HPDE6-E6E7 (cell line): ENCODE measurements around the gene ESRRB.

ENCODE experiments used
- DNase-seq: peaks from one replicate; pipeline ENCODE4 v3.0.0; 2011; ENCODE audit warnings: missing footprints; ENCODE audit errors: extremely low spot score

Gene ESRRB

DNA sequence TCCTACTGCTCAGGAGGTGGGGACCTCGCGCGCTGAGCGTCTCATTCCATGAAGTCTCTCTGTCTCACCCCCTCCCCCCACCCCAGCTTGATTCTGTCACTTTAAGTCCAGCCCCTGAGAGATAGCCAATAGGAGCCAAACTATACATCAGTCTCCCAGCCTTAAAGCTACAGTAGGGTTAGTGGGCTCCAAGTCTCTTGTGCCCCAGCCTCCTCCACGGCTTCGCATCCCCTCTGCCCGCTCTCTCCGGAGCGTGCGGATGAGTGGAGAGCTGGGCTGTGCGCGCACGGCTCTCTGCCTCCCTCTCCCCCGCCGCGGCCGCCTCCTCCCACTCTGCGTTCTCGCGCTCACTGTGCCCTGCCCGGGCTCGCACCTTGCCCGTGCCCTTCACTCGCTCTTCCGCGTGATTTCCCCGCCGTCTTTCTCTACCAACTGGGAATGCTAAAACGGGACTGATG lies at the start of gene ESRRB:
Gene ESRRB, plus strand, starts transcription at position 191 of the 458 bp plus-strand sequence. Its CDS starts 265 bp downstream, at position 456.
- no peak for DNase-seq

DNA sequence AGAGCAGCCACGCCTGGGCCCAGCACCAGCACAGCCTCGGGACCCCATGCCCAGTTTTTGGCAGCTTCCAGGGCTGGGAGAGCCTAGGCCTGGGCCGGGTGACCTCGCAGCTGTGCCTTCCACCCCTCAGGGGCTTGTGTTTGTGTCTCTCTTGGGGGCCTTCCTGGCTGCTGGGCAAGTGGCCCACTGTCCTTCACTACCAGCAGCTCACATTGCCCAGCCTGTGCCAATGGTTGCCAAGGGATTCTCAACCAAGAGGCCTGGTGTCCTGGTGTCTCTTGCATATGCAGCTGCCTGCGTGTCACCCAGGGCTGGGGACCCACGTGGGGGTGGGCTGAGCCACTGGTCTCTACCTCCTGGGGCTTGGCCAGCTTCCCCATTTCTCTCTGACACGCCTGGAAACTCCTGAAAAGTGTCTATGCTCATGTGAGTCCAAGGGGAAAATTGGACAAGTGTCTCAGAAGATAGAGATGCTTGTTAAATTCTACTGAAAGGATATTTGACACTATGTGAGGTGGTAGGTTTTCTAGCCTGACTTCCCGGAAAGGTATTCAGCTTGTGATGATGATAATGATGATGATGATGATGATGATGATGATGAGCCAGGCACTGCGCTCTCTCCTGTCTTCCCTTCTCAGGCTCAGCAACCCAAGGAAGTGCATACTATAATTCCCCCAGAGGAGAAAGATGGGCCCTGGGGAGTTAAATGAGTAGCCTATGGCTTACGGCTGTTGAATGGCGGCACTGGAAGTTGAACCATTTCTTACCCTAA lies 48.8 kb upstream of the ESRRB start:
- DNase-seq: no peak

DNA sequence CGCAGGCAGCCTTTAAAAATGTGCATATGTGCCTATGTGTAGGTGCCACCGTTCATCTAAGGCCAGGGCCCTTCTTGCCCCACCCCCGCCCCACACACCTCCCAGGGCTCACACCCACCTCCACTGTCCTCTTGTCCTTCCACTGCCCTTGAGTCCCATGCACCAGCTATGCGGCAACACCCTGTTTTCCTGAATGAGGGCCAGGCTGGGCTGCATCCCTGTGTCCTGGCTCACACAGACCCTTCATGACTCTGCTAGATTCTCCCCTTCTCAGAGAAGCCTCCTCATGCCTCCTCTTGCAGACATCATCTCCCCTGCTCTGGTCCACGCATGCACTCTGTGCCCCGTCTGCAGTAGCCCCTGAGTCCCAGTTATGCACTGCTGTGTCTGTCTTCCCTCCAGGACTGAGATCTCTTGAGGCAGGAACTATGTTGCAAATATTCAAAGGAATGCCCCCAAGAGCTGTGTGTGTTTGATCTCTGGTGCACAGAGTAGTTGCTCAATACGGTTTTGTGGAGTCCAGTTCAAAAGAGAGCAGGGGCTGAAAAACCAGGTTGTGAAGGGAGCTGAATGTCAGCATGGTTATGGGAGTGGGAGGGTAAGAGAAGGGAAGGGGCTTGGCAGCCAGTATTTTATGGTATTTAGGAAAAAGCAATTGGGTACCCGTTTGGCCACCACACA lies 47.3 kb upstream of the ESRRB start:
- no peak for DNase-seq

DNA sequence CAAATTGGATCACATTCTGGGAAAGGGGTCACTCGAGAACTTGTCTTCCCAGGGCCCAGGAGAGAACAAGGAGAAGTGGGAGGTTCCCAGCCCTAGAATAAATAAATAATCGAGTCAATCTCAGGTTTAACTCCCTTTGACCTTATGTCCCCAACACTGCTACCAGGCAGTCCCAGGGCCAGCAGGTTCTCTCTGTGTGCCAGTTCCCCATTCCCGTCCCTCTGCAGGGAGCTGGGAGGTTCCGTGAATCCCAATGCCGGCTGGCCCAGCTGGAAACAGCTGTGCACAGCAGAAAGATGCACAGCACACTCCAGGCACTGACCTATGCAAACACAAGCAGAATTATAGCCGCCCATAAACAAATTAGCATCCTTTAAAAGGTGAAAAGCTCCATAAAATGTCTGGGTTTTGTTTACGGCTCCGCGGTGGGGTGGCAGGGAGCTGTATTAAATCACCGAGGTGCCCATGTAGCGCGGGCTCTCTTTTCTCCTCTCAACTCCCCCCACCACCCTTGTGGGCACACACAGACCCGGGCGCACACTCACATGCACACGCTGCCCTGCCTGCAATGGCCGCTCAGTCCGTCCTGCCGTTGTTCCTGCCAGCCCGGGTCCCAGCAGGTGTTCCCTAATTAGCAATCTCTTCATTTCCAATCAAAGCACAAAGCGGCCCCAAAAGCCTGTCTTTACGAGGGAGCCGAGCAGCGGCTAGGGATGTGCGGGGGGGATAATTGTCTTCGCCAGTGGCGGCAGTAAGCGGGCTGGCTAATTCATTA lies 46.6 kb upstream of the ESRRB start:
- no peak for DNase-seq

DNA sequence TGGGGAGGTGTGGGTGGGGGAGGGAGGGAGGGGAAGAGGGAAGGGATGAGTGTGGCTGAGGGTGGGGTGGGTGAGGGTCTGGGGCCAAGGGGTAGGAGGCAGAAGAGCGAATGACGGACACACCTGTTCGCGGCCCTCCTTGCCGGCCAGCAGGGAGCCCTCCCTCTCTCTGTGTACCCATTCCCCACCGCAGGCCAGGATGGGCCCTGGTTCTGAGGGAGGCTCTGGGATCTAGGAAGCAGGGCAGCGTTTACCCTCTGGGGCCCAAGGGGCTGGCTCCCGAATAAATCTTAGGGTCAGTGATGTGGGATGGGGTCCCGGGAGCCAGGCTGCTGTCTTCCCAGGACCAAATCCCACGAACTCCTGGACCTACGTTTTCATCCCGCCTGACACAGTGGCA lies 46.0 kb upstream of the ESRRB start:
- no peak for DNase-seq

DNA sequence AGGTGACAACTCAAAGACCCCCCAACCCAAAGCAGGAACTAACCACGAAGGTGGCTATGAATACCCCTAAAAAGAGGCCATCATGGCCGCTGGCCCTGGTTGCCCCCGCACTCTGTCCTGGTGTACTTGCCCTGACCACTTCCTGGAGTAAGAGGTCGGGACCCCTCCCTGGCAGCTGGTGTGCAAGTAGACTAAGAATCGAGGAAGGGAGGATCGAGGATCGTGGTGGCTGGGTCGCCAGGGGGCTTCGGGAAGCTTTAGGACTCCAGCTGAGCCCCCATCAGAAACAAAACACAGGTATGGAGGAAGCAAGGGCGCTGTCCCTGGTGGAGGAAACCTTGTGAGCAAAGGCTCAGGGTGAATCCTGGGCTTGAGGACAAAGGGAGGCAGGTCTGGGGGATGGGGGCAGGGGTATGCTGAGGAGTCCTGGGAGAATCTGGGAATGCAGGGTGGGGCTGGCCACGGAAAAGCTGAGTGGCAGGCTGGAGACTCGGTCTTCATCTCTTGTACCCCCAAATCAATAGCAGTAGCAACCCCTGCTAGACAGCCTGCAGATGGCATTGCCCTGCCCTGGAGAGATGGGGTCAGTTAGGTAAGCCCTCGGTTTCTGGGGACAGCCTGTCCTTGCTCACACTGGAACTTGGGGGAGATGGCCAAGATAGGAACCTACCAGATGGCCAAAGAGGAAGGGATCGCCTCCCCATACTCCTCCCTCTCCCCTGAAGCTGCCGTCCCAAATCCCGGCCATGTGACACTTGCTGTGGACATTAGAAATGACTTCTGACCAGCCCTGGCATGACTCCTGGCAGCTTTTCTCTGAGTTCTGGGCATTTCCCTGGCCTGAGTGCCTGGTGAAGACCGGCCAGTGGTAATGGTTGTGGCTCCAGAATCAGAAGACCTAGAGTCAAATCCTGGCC lies 45.3 kb upstream of the ESRRB start:
- no peak for DNase-seq

DNA sequence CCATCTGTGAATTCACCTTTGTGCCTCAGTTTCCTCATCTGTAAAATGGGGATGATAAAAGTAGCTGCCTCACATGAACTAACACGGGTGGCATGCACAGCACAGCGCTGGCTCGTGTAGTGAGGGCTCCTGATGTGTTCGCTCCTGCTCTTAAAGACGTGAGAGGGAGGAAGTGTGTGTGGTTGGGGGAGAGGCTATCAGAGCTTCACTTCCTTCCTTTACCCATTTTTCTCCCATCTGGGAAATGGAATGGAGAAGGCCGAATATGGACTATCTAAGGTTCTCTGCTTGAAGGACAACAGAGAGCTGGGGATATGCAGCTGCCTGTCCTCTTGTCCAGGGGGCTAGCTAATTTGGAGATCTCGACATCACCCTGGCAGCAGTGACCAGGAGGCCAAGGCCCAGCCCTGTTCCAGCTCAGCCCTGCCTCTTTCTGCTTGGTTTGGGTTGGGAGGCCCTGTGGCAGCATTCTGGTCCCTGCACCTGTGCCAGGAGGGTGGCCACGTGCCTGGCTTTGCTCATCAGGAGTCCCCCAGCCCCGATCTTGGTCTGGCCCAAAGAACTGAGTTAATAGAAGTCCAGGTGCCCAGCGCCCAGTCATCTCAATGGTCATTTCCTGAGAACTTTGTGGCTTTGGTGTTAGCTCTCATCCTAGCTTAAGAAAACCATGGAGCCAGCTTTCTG lies 44.5 kb upstream of the ESRRB start:
- no peak for DNase-seq

DNA sequence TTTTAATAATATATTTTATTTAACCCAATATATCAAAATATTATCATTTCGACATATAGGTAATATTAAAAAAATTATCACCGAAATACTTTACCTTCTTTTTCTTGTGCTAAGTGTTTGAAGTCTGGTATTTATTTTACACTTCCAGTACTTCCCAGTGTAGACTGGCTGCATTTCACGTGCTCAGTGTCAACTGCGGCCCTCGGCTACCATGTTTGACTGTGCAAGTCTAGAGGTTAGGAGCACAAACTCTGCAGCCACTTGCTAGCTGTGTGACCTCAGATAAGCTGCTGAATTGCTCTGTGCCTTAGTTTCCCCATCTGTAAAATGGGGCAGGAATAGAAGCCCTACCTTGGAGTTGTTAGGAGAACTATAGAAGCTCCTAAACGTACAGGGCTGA lies 42.3 kb upstream of the ESRRB start:
- no peak for DNase-seq

DNA sequence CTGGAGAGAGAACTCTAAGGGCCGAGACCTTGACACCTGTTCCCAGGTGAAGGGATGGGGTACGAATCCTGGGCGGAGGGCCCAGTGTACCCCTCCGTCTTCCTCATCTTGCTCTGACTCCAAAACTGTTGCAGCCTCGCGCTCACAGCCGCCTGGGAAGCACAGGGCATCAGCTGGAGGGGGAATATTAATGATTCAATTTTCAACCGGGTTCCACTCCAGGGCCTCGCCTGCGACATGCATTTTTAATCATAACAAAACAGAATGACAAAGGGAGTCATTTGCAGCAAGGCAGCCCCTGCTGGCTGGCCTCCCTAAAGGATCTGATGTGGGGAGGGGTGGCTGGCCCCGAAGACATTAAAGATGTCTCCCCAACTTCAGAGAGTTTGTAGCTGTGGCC lies 41.6 kb upstream of the ESRRB start:
- no peak for DNase-seq

DNA sequence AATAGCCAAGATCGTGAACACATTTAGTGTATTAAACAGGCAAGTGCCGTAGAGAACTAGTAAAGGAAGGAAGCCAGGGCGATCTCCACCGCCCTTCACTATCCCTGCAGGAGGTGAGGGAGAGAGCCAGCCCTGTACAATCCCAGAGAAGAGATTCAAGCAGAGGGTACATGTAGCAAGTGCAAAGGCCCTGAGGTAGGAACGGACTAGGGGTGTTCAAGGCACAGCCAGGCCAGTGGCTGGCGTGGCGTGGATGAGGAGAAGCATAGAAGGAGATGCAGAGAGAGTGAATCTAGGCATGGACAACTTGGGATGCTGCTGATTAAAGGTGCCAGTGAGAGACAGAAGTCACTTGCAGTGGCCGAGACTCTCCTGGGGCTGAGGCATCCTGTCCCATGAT lies 39.1 kb upstream of the ESRRB start:
- no peak for DNase-seq

DNA sequence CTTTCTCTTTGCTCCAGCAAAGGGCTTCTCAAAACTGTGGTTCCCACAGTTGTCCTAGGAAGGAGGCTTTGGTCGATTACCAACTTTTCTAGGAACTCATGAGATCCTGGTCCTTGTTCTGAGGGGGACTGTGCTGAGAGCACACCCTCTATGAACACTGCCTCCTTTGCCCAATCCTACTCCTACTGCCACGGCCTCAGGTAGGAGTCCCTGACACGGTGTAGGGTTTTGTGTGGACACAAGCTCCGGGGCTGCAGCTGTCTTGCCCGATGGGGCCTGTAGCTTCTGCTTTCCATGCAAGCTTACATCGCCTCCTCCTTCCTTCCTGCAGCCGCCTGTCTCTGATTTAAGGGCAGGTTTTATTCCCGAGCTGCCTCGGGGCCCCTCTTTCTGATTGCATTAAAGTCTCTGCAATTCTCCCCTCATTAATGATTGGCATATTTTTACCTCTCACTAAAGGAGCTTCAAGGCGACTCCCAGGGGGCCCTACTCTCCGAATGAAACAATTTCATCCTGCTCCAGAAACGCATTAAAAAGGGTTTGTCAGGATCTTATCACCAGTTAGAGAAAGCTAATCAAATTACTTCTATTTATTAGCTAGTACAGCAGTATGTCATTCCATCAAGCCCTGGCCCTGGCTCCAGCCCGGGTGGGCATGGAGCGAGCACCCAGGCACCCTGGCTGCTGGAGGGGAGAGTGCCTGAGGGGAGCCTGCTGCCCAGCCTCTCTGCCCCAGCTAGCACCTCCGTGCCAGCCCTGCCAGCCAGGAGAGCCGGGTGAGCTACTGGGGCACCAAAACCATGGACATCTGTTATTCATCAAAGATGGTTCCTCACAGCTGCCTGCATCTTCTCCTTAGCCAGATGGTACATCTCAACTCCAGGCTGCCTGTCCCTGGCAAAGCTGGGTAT lies 38.0 kb upstream of the ESRRB start:
- DNase-seq: no peak

DNA sequence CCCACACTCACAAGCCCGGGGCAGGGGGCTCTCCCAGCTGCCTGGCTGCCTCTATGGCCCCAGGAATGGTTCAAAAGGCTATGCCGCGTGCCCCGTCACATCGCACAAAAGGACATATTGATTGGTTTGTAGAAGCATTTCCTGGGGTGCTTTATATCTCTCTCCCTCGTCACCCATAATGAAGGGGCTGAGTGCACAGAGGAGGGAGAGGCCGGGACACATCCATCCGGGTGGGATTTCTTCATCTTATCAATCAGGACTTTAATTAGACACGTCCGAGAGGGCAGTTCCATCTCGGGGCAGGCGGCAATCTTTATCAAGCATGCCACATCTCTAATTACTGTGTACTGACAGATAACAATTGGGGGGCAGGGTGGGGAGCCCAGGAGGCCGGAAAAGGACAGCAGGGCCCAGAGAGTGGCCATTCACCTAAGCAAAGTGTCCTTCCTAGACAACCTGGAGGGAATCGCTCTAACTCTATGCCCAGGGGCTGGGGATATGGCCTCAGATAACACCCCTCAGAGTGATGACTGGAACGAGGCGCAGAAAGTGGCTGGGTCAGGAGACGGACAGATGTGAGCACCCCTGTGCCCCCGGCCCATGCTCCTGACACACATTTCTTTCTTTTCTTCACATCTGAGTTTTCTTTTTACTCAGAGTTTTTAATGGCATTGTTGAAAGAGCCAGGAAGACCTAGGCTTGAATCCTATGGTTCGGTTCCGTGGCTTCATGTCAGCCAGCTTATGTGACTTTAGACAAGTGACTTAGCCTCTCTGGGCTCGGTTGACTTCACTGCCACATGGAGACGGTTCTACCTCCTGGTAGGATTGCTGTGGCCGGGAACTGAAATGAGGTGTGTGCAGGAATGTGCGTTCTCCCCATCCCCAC lies 36.0 kb upstream of the ESRRB start:
- DNase-seq: no peak

DNA sequence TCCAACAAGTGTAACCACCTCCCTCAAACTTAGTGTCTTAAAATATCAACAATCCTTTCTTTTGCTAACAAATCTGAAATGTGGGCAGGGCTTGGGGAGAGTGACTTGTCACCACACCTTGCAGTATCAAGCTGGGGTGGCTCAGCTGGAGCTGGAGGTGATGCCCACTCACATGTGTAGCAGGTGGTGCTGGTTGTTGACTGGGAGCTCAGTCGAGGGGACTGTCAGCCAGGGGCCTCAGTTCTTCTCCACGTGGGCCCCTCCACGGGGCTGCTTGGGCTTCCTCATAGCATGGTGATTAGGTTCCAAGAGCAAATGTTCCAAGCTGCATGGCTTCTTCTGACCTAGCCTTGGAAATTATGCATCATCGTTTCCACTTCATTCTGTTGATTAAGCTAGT lies 32.6 kb upstream of the ESRRB start:
- no peak for DNase-seq

DNA sequence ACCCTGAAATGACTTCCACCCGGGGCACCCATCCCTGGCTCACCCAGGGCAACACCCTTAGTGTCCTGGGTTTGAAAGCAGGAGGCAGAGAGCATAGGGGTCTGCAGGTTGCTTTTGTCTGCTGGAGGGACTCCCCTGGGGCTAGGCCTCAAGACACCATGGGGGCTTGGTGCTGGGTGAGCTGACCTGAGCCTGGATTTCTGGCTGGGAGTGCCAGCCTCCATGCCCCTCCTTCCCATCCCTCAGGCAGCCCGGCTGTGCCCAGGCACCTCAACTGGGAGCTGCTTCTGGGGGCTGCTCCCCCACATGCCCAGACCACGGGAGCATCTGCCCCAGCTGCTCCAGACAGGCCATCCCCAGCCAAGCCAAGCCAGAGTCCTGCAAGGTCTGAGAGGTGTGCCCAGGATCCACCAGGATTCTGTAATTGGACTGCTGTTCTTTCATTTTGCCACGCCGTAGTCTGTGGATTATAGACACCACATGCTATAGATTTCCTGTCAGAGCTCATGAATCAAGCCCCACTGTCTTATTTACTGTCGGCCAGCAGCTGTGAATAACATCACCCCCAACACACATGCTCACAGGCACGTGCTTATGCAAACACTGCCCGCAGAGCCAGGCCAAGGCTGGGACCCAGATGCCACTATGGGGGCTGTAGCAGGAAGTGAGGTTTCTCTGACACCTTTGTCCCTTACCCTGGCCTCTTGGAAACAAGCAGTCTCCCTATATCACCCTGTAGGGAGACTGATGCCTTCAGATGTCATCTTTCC lies 29.4 kb upstream of the ESRRB start:
- DNase-seq: no peak

DNA sequence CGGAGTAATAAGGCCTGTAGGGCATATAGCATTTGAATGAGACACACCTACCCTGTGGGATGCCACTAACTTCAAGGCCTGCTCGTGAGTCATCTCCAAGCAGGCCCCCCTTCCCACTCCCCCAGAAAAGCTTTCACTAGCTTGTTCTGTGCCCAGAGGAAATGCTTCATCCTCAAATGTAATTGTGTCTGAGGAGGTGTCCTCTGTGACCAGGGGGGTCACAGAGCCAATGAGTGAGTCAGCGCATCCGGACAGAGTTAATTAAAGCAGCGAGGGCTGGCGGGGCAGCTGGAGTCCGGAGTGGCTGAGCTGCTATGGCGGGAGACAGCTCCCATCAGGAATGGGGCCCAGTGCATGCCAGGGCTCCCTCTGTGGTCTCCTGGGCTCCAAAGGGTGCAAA lies 27.0 kb upstream of the ESRRB start:
- no peak for DNase-seq

DNA sequence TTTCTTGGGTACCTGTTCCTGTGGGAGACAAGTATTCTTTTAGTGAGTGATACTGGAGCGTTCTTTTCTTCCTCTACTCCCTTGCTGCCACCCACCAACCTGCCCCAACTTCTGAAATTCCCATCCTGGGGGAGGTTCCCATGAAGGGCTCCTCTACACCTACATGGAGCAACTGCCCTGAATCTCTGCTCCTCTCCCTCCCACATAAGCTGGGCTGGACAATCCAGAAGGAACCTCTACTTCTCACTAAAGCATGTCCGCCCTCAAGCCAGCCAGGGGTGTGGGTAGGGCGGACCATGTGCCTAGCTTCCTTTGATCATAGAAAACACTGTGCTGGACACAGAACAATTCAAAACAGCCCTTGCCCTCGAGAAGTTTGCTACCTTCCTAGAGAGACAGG lies 25.9 kb upstream of the ESRRB start:
- no peak for DNase-seq

DNA sequence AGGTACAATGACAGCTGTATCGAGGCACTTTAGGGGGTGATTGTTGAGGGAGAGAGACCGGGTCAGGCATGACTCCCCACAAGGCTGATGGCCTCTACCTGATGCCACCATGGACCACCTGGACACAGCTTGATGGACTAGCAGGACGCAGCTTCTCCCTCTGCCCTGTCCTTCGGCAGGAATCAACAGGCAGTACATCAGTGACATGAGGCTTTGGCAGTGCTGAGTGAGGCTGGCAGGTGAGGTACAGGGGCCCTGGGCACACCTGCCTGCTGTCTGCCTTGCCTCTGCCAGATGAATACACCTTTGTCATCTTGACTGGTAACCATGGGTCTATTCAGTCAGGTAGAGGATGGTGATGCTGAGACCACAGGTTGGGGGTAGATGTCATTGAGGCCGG lies 25.3 kb upstream of the ESRRB start:
- no peak for DNase-seq

DNA sequence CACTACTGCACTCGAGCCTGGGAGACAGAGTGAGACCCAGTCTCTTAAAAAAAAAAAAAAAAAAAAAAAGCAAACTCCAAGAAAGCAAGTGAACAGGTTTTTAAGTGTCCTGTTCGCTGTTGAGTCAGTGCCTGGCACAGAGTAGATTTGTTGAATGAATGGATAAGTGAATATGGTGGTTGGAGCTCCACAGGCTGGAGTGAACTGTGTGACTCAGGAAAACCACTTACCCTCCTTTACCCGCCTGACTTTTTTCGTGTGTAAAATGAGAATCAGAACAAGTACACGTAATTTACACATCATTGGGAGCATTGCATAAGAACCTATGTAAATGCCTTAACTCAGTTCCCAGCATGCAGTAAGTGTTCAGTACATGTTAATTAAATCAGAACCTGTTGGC lies 24.0 kb upstream of the ESRRB start:
- DNase-seq: no peak
